ENCODE results near the gene BBS12. TPM values are rescaled to one million over a fixed set of nuclear protein-coding genes. Genes with fewer than 3 reads are reported as not detected.

BBS12 gene
- total and polyA plus RNA-seq, 12 donors: 1.5 to 7.8 (median 5.4) TPM

GRCh38 chr4:122702939-122703338, 29.6 kb upstream of the BBS12 start:
- intact Hi-C loops (cut with DNase I): no loop called here
- no peaks in the 10 kb centered on the region for H3K27me3 ChIP-seq
- no peaks in the 10 kb centered on the region for H3K36me3 ChIP-seq (replicated peaks in 1 of 2)
- no peaks in the 10 kb centered on the region for H3K9me3 ChIP-seq (replicated peaks in 1 of 3)
- no peak for DNase-seq
- H3K4me3 ChIP-seq: no peak overlapping the region
- TF ChIP-seq POLR2A (IDR thresholded peaks at IDR 0.05) (no peak), CTCF (IDR thresholded peaks at IDR 0.05) (no peak)
- no peak overlapping the region for H3K27ac ChIP-seq
- 65 to 83% (median 74%) methylated on average over 2 to 3 of the region's 3 CpGs for WGBS, 4 donors
- peaks cover 0 to 10% of the 10 kb centered on the region in 2 donors for H3K4me1 ChIP-seq (replicated peaks in 1 of 2)

- TF ChIP-seq CTCF (IDR thresholded peaks at IDR 0.05): no peak
- Histone ChIP-seq H3K27me3 (no peaks in the 10 kb centered on the region), H3K4me1 (replicated peaks in 1 of 2) (peaks cover 0 to 10% of the 10 kb centered on the region in 2 donors), H3K27ac (no peak overlapping the region), H3K9me3 (replicated peaks in 1 of 3) (no peaks in the 10 kb centered on the region), H3K4me3 (no peak overlapping the region), H3K36me3 (replicated peaks in 1 of 2) (no peaks in the 10 kb centered on the region)
- no peak for DNase-seq
- 67 to 83% (median 75%) methylated on average over 3 of the region's 3 CpGs for WGBS, 4 donors
- intact Hi-C loops (cut with DNase I): no loop called here
These were observed 28.6 kb upstream of the BBS12 start for GRCh38 chr4:122703868-122704267.

GRCh38 chr4:122705009-122705408, 27.5 kb upstream of the BBS12 start:
- TF ChIP-seq CTCF (IDR thresholded peaks at IDR 0.05) (no peak), POLR2A (IDR thresholded peaks at IDR 0.05) (no peak)
- no peak for DNase-seq
- Histone ChIP-seq H3K27ac (no peak overlapping the region), H3K4me3 (no peak overlapping the region), H3K27me3 (no peaks in the 10 kb centered on the region), H3K4me1 (replicated peaks in 1 of 2) (peaks cover 0 to 4% of the 10 kb centered on the region in 2 donors), H3K9me3 (replicated peaks in 1 of 3) (no peaks in the 10 kb centered on the region), H3K36me3 (replicated peaks in 1 of 2) (no peaks in the 10 kb centered on the region)
- WGBS, 4 donors: 85 to 96% (median 90%) methylated on average over 4 of the region's 4 CpGs
- intact Hi-C loops (cut with DNase I): no loop called here

- Histone ChIP-seq H3K27me3 (no peaks in the 10 kb centered on the region), H3K36me3 (replicated peaks in 1 of 2) (no peaks in the 10 kb centered on the region), H3K9me3 (replicated peaks in 1 of 3) (no peaks in the 10 kb centered on the region), H3K4me1 (replicated peaks in 1 of 2) (no peaks in the 10 kb centered on the region), H3K27ac (no peak overlapping the region), H3K4me3 (no peak overlapping the region)
- WGBS, 4 donors: 56 to 66% (median 63%) methylated on average over 1 of the region's 1 CpG
- DNase-seq: no peak
- intact Hi-C loops (cut with DNase I): no loop called here
- TF ChIP-seq CTCF (IDR thresholded peaks at IDR 0.05) (no peak), POLR2A (IDR thresholded peaks at IDR 0.05) (no peak)
These were observed 26.9 kb upstream of the BBS12 start for GRCh38 chr4:122705547-122706117.

Measured in adrenal gland (tissue), 12 donors.